HG02759 (cell line): ENCODE measurements around the gene LTBR.
"Not testable (repeated sequence)": the region's sequence is repeated elsewhere in the genome, so short reads cannot be mapped to it uniquely, and the experiment has no call there.

Source experiments
- ATAC-seq: cut with Tn5 transposase; IDR thresholded peaks from one replicate; pipeline ENCODE4 v1.9.1; 2021; ENCODE audit warnings: mild to moderate bottlenecking, moderate library complexity; ENCODE audit not compliant: unreplicated experiment

Gene LTBR

DNA sequence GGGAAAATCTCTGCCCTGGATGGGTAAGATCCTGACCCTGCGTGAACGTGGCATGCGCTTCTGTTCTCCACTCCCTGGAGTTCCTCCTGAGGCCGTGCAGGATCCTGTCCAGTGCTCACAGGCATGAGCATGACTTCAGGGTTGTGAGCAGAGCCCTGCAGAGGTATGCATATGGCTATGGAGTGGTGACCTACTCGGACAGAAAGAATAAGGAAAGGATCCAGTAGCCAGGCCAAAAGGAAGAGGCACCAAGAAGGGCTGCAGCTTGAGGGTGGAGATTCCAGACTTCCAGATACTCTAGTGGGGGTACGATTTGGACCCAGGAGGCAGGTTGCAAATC, 40.0 kb downstream of the LTBR start:
- no peak for ATAC-seq

- no peak for ATAC-seq
These were observed 40.9 kb downstream of the LTBR start for GRCh38 chr12:6424866-6425265.

DNA sequence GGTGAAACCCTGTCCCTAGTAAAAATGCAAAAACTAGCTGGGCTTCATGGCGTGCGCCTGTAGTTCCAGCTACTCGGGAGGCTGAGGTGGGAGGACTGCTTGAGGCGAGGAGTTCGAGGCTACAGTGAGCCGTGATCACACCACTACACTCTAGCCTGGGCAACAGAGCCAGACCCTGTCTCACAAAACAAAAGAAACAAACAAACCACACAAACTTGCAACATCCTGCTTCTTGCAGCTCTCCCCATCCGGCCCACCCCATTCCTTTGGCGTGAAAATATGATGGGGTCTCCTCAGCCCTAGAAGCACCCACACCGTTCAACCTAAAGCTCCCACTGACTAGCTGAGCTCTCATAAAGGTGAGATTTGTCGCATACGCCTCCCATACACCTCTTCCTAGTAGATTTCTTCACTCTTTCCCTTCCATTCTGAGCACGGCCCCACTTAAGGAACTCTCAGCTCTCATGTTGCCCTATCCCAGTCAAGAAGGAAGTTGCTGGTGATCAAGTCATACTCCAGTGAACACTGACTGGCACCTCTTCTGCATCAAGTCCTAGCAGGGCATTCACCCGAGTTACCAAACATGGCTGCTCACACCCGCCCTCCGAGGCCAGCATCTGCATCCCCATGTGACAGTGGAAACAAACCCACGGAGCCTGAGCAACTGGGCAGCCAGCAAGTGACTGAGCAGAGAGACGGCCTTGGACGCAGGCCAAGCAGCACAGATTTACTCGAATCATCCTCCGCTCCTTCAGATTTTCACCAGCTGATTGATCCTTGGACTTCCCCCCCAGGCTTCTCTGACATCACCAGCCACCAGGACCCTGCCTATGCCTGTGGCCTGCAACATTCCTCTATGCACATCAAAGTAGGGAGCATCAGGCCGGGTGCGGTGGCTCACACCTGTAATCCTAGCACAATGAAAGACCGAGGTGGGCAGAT, 41.9 kb downstream of the LTBR start:
- no peak for ATAC-seq

DNA sequence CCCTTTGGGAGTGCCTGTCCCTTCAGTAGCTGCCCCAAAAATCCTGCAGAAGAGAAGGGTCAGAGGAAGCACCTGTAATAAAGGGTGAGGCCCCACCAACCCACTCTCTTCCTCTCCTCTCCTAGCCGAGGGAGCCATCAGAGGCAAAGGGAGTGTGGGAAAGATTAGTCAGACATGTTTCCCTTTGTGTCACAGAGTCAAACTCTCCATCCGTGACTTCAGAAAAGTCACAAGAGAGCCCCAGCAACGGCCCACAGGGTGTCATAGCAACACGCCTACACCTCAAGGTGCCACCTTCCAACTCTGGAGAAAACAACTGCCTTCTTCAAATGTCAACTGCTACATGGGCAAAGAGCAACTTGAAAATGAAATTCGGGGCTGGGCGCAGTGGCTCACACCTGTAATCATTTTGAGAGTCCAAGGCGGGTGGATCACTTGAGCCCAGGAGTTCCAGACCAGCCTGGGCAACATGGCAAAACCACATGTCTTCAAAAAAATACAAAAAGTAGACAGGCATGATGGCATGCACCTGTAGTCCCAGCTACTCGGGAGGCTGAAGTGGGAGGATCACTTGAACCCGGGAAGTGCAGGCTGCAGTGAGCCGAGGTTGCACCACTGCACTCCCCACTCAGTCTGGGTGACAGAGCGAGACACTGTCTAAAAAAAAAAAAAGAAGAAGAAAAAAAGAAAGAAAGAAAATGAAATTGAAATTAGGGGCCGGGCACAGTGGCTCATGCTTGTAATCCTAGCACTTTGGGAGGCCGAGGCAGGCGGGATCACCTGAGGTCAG, 43.1 kb downstream of the LTBR start:
- peak; percentile 74 for ATAC-seq

DNA sequence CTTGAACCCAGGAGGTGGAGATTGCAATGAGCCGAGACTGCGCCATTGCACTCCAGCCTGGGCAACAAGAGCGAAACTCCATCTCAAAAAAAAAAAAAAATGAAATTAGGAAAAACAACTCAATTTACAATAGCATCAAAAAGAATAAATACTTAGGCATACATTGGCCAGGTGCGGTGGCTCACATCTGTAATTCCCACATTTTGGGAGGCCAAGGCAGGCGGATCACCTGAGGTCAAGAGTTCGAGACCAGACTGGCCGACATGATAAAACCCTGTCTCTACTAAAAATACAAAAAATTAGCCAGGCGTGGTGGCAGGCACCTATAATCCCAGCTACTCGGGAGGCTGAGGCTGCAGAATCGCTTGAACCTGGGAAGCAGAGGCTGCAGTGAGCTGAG, 43.8 kb downstream of the LTBR start:
- not testable (repeated sequence) for ATAC-seq

GRCh38 chr12:6428326-6428725, 44.4 kb downstream of the LTBR start:
- ATAC-seq, result no peak

DNA sequence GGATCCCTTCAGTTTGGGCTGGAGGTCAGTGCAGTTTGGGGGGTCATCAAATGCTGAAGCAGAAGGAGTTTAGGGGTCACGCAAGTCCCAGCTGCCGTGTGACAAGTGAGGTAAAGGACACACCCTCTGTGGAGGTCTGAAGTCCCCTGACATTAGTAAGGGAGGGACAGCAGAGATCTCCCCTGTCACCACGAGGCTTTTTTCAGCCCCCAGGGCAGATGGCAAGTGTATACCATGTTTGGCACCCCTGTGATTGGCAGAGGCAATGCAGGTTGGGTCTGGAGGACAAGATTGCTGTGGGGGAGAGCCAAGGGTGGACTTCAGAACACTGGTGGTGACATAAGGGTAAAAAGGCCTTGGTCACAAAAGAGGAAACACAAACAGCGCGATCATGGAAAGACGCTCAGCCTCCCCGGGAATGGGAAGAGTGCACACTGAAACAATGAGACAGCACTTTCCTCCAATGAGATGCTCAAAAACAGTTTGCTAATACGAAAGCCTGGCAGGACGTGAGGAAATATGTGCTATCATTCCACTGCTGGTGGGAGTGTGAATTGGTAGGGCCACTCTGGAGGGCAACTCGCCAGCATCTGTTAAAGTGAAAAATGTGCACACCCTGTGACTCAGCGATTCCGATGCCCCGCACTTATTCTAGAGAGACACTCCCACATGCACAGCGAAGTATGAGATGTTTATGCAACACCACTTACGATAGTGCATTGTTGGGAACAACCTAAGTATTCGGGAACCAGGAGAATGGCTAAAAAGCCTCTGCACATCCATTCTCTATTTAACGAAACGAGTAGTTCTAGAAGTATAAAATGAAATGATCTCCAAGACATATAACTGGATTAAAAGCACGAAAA, 46.4 kb downstream of the LTBR start:
- ATAC-seq, result no peak

- no peak for ATAC-seq
These were observed 49.0 kb downstream of the LTBR start for GRCh38 chr12:6432991-6433390.

DNA sequence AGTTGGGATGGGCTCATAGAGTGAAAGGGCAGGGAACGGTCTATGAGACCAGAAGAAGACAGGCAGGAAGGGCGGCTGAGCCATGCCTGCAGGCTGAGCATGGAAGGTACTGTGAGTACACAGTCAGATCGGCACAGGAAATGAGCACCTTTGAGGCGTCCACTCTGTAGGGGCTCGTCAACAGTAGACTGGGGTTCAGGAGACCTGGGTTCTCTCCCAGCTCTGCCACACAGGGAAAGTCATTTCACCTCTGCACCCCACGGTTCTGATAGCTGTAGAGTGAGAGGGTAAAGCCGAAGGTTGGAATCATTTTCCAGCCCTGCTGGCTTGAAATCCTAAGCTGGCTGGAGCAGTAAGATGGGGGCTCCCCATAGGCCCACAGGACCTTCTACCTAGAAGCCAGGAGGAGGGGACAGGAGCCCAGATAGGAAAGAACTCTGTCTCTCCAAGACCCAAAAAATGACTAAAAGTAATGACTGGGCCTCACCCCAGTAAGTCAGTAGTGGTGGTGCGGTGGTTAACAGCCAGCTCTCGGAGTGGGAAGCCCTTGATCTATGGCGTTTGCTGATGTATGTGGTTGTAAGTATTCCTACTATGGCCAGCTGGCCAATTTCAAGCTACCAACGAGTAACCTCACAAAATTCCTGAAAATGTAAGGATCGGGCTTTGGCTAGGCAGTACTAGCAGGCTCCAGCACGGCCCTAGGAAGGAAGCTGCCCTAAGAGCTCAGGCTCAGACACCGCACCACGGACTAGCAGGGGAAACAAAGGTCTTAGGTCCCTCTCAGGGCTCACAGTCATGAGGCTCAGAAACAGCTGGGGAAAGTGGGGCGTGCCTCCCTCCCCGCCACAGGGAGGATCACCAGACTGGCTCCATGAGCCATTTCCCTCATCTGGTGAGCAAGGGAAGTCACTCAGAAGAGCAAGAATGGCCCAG, 50.5 kb downstream of the LTBR start:
- no peak for ATAC-seq

GRCh38 chr12:6435961-6436715, 52.2 kb downstream of the LTBR start:
- no peak for ATAC-seq

DNA sequence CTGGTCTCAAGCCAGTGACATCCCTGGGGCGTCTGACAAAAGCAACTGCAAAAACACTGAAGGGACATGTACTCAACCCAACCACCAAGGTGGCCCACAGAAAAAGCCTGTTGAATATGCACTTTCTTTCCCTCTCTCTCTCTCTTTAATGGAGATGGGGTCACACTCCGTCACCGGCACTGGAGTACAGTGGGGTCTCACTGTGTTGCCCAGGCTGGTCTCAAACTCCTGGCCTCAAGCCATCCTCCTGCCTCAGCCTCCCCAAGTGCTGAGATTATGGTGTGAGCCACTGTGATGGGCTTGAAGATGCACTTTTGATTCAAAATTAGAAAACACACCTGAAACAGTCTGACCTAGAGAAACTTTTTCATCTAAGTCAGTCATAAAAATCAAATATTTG, 53.6 kb downstream of the LTBR start:
- no peak for ATAC-seq

DNA sequence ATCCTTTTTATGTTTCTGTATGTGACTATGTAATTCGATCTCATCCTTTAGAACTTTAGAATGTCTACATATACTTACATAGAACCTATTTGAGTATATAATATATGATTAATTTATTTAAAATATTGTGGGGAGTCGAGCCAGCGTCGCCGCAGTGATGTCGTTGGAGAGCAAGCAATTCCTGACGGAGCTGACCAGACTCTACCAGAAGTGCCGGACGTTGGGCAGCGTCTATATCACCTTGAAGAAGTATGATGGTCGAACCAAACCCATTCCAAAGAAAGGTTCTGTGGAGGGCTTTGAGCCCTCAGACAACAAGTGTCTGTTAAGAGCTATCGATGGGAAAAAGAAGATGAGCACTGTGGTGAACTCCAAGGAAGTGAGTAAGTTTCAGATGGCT, 54.4 kb downstream of the LTBR start:
- no peak for ATAC-seq

- ATAC-seq, result no peak
These were observed 56.4 kb downstream of the LTBR start for GRCh38 chr12:6440391-6440790.
